HG03103 (cell line): ENCODE measurements around the gene RMND1.

Experiments
- ATAC-seq: cut with Tn5 transposase; IDR thresholded peaks from one replicate; pipeline ENCODE4 v1.9.1; 2021; ENCODE audit warnings: low read depth; ENCODE audit not compliant: unreplicated experiment

RMND1 gene

GRCh38 chr6:151428093-151428735 is 23.7 kb downstream of the RMND1 start:
- ATAC-seq = no peak

- ATAC-seq = no peak
Observed at GRCh38 chr6:151425561-151425960, 26.4 kb downstream of the RMND1 start.

- no peak for ATAC-seq
Observed at GRCh38 chr6:151422981-151423380, 28.9 kb downstream of the RMND1 start.

GRCh38 chr6:151417477-151417876 is 34.4 kb downstream of the RMND1 start:
- no peak for ATAC-seq

GRCh38 chr6:151414641-151415260 is 37.2 kb downstream of the RMND1 start:
- ATAC-seq = no peak

- ATAC-seq = no peak
Observed at GRCh38 chr6:151413372-151414145, 38.4 kb downstream of the RMND1 start.

- no peak for ATAC-seq
Observed at GRCh38 chr6:151412909-151413308, 39.0 kb downstream of the RMND1 start.

- no peak for ATAC-seq
Observed at GRCh38 chr6:151409679-151410078, 42.2 kb downstream of the RMND1 start.

- ATAC-seq = peak; percentile 46
Observed at GRCh38 chr6:151409260-151409659, 42.7 kb downstream of the RMND1 start.

GRCh38 chr6:151408858-151409257 is 43.1 kb downstream of the RMND1 start:
- no peak for ATAC-seq

GRCh38 chr6:151403919-151404308 is 48.0 kb downstream of the RMND1 start:
- ATAC-seq = no peak

- no peak for ATAC-seq
Observed at GRCh38 chr6:151402228-151402627, 49.7 kb downstream of the RMND1 start.

GRCh38 chr6:151400473-151400872 is 51.5 kb downstream of the RMND1 start:
- no peak for ATAC-seq

GRCh38 chr6:151399679-151400078 is 52.2 kb downstream of the RMND1 start:
- no peak for ATAC-seq

- ATAC-seq = no peak
Observed at GRCh38 chr6:151393410-151393809, 58.5 kb downstream of the RMND1 start.

- no peak for ATAC-seq
Observed at GRCh38 chr6:151392427-151392826, 59.5 kb downstream of the RMND1 start.

GRCh38 chr6:151391471-151392413 is 60.2 kb downstream of the RMND1 start, which contains the start of gene ZBTB2:
ZBTB2 (minus strand) TSS chr6:151391559; CDS start chr6:151373637, 17,922 bp downstream.
- ATAC-seq = no peak

- peak; percentile 4 for ATAC-seq
Observed at GRCh38 chr6:151390851-151391470, 61.0 kb downstream of the RMND1 start.

GRCh38 chr6:151390276-151390850 is 61.6 kb downstream of the RMND1 start:
- ATAC-seq = peak; percentile 75
